Activated CD8-positive, alpha-beta T cell treated with anti-CD3 and anti-CD28 coated beads for 36 hours (primary cell): ENCODE results near the gene HDAC8. TPM values are rescaled to one million over a fixed set of nuclear protein-coding genes. Genes with fewer than 3 reads are reported as not detected.
A peak's percentile ranks its signal among the peaks of the same experiment; 100 is the strongest.

Source experiments
- ATAC-seq: fragments of 200-7000 bp; cut with Tn5 transposase; one replicate; pipeline ENCODE4 v1.10.0; 2021; ENCODE audit warnings: mild to moderate bottlenecking, moderate library complexity
- CTCF ChIA-PET: fragments of 350-600 bp; sonication (Branson Sonifier 250); formaldehyde crosslinking; loops from one replicate; lab custom pipeline; 2021; ENCODE audit warnings: antibody characterized with exemption; lab: Charles Lee
- POLR2A ChIA-PET: fragments of 350-600 bp; sonication (Branson Sonifier 250); formaldehyde crosslinking; loops from one replicate; lab custom pipeline; 2021; ENCODE audit warnings: antibody characterized with exemption; lab: Charles Lee
- DNase-seq: peaks from one replicate; pipeline ENCODE4 v3.0.0-alpha.2; 2020
- H3K27ac Mint-ChIP-seq: one replicate; pipeline ENCODE4 v1.8.0; 2021; ENCODE audit warnings: mild to moderate bottlenecking, mixed read lengths
- H3K27me3 Mint-ChIP-seq: one replicate; pipeline ENCODE4 v1.8.0; 2021; ENCODE audit warnings: mixed read lengths
- H3K36me3 Mint-ChIP-seq: one replicate; pipeline ENCODE4 v1.8.0; 2021; ENCODE audit warnings: low read depth, mixed read lengths
- H3K4me1 Mint-ChIP-seq: one replicate; pipeline ENCODE4 v1.8.0; 2021; ENCODE audit warnings: low read depth, mixed read lengths
- H3K4me3 Mint-ChIP-seq: one replicate; pipeline ENCODE4 v1.8.0; 2021; ENCODE audit warnings: mild to moderate bottlenecking, moderate library complexity, mixed read lengths
- H3K9me3 Mint-ChIP-seq: one replicate; pipeline ENCODE4 v1.8.0; 2021; ENCODE audit warnings: mixed read lengths
- CTCF ChIP-seq: fragments of 200-600 bp; IDR thresholded peaks from one replicate; pipeline ENCODE4 v1.8.0; 2022; ENCODE audit warnings: antibody characterized with exemption, mild to moderate bottlenecking
- intact Hi-C: fragments of 100-400 bp; cut with micrococcal nuclease; formaldehyde crosslinking; loops from one replicate; pipeline ENCODE4 v1.10.0; 2022
- total RNA-seq, 2 experiments: library from RNA; stranded (reverse); gene quantifications; one replicate each; pipeline ENCODE4 v1.2.3, GENCODE V29; 2021

HDAC8 gene
- total RNA-seq, 2 experiments from 2014 or later: 14.6 to 17.8 TPM

GRCh38 chrX:72360326-72360725 lies 212.3 kb downstream of the HDAC8 start:
- no peak for TF ChIP-seq CTCF
- no peaks in the 10 kb centered on the region for H3K4me1 Mint-ChIP-seq
- no peak overlapping the region for H3K27ac Mint-ChIP-seq
- no peaks in the 10 kb centered on the region for H3K27me3 Mint-ChIP-seq
- no peaks in the 10 kb centered on the region for H3K36me3 Mint-ChIP-seq
- ChIA-PET POLR2A (interaction anchor here (0.6 kb wide), 1 partner anchor 13 kb away, joined by 3 read pairs; no protein-coding TSS in a partner anchor), CTCF (no interaction called here)
- no peak for DNase-seq
- intact Hi-C loops: no loop called here
- H3K4me3 Mint-ChIP-seq: no peak overlapping the region
- no peak for ATAC-seq
- H3K9me3 Mint-ChIP-seq: no peaks in the 10 kb centered on the region

GRCh38 chrX:72358313-72358712 lies 214.3 kb downstream of the HDAC8 start:
- TF ChIP-seq CTCF: no peak
- Mint-ChIP-seq H3K9me3 (no peaks in the 10 kb centered on the region), H3K27ac (no peak overlapping the region), H3K4me3 (no peak overlapping the region), H3K36me3 (no peaks in the 10 kb centered on the region), H3K4me1 (no peaks in the 10 kb centered on the region), H3K27me3 (no peaks in the 10 kb centered on the region)
- DNase-seq: no peak
- intact Hi-C loops: no loop called here
- ChIA-PET CTCF (no interaction called here), POLR2A (no interaction called here)
- ATAC-seq: no peak

- ATAC-seq: no peak
- no peak for DNase-seq
- H3K36me3 Mint-ChIP-seq: no peaks in the 10 kb centered on the region
- no peak overlapping the region for H3K4me3 Mint-ChIP-seq
- ChIA-PET POLR2A (no interaction called here), CTCF (no interaction called here)
- intact Hi-C loops: no loop called here
- H3K9me3 Mint-ChIP-seq: no peaks in the 10 kb centered on the region
- no peak for TF ChIP-seq CTCF
- no peak overlapping the region for H3K27ac Mint-ChIP-seq
- H3K27me3 Mint-ChIP-seq: no peaks in the 10 kb centered on the region
- H3K4me1 Mint-ChIP-seq: peaks cover 11% of the 10 kb centered on the region
These were observed 219.9 kb downstream of the HDAC8 start for GRCh38 chrX:72352786-72353185.

- Mint-ChIP-seq H3K27me3 (no peaks in the 10 kb centered on the region), H3K27ac (no peak overlapping the region), H3K4me3 (no peak overlapping the region), H3K9me3 (no peaks in the 10 kb centered on the region), H3K36me3 (no peaks in the 10 kb centered on the region), H3K4me1 (peaks cover 11% of the 10 kb centered on the region)
- ChIA-PET CTCF (no interaction called here), POLR2A (no interaction called here)
- intact Hi-C loops: no loop called here
- no peak for TF ChIP-seq CTCF
- no peak for ATAC-seq
- no peak for DNase-seq
These were observed 220.9 kb downstream of the HDAC8 start for GRCh38 chrX:72351606-72352334.

- Mint-ChIP-seq H3K4me3 (peak overlapping the region; percentile 12), H3K27ac (peak overlapping the region; percentile 73), H3K36me3 (no peaks in the 10 kb centered on the region), H3K4me1 (peaks cover 11% of the 10 kb centered on the region), H3K9me3 (no peaks in the 10 kb centered on the region), H3K27me3 (no peaks in the 10 kb centered on the region)
- CTCF ChIA-PET: no interaction called here
- ATAC-seq (peak; percentile 61), DNase-seq (peak; percentile 24)
- POLR2A ChIA-PET: interaction anchor here (1.2 kb wide), 1 partner anchor 48 kb away, joined by 3 read pairs; no protein-coding TSS in a partner anchor
- TF ChIP-seq CTCF: no peak
- intact Hi-C loops: no loop called here
These were observed 223.5 kb downstream of the HDAC8 start for GRCh38 chrX:72349190-72349589.
